ENCODE data around the gene GABRA5.
"Not testable (repeated sequence)": the region's sequence is repeated elsewhere in the genome, so short reads cannot be mapped to it uniquely, and the experiment has no call there.

The GABRA5 gene

GRCh38 chr15:26879706-26880105, 12.8 kb downstream of the GABRA5 start:
- no peak for FAIRE-seq

GRCh38 chr15:26882112-26882511, 15.2 kb downstream of the GABRA5 start:
- no peak for FAIRE-seq

GRCh38 chr15:26882616-26883365, 15.9 kb downstream of the GABRA5 start:
- no peak for FAIRE-seq

- FAIRE-seq, result no peak
Measured at GRCh38 chr15:26883466-26883865, 16.6 kb downstream of the GABRA5 start.

- no peak for FAIRE-seq
Measured at GRCh38 chr15:26886566-26886965, 19.7 kb downstream of the GABRA5 start.

- FAIRE-seq, result no peak
Measured at GRCh38 chr15:26887926-26888666, 21.2 kb downstream of the GABRA5 start.

GRCh38 chr15:26888761-26889160, 21.9 kb downstream of the GABRA5 start:
- FAIRE-seq, result no peak

GRCh38 chr15:26889298-26889898, 22.5 kb downstream of the GABRA5 start:
- FAIRE-seq, result no peak

- FAIRE-seq, result no peak
Measured at GRCh38 chr15:26890451-26890850, 23.6 kb downstream of the GABRA5 start.

GRCh38 chr15:26890988-26891387, 24.1 kb downstream of the GABRA5 start:
- no peak for FAIRE-seq

GRCh38 chr15:26891448-26892181, 24.8 kb downstream of the GABRA5 start:
- no peak for FAIRE-seq

GRCh38 chr15:26892182-26892518, 25.3 kb downstream of the GABRA5 start:
- FAIRE-seq, result no peak

- FAIRE-seq, result no peak
Measured at GRCh38 chr15:26892678-26893077, 25.8 kb downstream of the GABRA5 start.

GRCh38 chr15:26893351-26894065, 26.6 kb downstream of the GABRA5 start:
- FAIRE-seq, result no peak

- no peak for FAIRE-seq
Measured at GRCh38 chr15:26894181-26894580, 27.3 kb downstream of the GABRA5 start.

GRCh38 chr15:26895346-26895745, 28.5 kb downstream of the GABRA5 start:
- not testable (repeated sequence) for FAIRE-seq

GRCh38 chr15:26899658-26900057, 32.8 kb downstream of the GABRA5 start:
- FAIRE-seq, result no peak

- FAIRE-seq, result no peak
Measured at GRCh38 chr15:26901041-26901440, 34.2 kb downstream of the GABRA5 start.

GRCh38 chr15:26910715-26911114, 43.9 kb downstream of the GABRA5 start:
- FAIRE-seq, result no peak

- FAIRE-seq, result no peak
Measured at GRCh38 chr15:26921433-26921832, 54.6 kb downstream of the GABRA5 start.

- no peak for FAIRE-seq
Measured at GRCh38 chr15:26926081-26926480, 59.2 kb downstream of the GABRA5 start.

- no peak for FAIRE-seq
Measured at GRCh38 chr15:26928051-26928450, 61.2 kb downstream of the GABRA5 start.

GRCh38 chr15:26929588-26929987, 62.7 kb downstream of the GABRA5 start:
- no peak for FAIRE-seq

Measured in colon (tissue), 2 donors.